HG02970 (cell line): ENCODE data around the gene KRTAP5-3.
"Not testable (repeated sequence)": the region's sequence is repeated elsewhere in the genome, so short reads cannot be mapped to it uniquely, and the experiment has no call there.

ENCODE experiments used
- ATAC-seq: cut with Tn5 transposase; IDR thresholded peaks from one replicate; pipeline ENCODE4 v1.9.1; 2021; ENCODE audit warnings: mild to moderate bottlenecking, moderate library complexity, moderate number of reproducible peaks; ENCODE audit not compliant: unreplicated experiment, low FRiP score

KRTAP5-3 gene

DNA sequence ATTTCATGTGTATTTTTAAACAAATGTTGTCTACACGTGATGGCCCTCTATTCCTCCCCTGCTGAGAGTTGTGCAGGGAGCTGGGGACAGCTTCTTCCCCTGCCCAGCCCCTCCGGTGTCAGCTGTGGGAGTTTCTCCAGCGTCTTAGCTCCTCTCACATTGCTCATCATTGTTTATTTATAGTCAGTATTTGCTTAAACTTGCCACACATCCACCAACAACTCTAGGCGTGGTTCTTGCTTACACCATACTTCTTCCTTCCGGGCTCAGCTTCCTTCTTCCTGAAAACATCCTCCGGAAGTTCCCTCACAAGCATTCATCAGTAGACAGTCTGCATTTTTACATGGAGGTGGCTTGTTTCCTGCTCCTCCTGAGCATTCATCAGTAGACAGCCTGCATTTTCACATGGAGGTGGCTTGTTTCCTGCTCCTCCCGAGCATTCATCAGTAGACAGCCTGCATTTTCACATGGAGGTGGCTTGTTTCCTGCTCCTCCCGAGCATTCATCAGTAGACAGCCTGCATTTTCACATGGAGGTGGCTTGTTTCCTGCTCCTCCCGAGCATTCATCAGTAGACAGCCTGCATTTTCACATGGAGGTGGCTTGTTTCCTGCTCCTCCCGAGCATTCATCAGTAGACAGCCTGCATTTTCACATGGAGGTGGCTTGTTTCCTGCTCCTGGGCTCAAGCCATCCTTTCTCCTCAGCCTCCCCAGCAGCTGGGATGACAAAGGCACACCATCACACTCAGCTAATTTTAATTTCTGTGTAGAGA lies 18.9 kb downstream of the KRTAP5-3 start:
- not testable (repeated sequence) for ATAC-seq

DNA sequence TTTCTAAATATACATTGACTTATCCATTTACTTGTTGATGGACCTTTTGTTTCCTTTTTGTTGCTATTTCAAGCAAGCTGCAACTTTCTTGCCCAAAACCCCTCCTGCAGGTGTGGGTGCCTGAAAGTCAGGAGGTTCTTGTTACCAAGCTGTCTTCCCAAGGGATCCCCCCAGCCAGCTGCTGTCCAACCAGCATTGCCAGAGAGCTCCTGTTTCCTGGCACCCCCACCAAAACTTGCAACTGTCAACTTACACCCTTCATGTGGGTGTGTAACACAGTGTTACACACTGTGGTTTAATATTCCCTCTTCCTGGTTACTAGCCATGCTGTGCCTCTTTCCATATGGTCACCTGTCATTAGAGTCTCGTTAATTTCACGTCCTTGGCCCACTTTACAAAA lies 21.6 kb downstream of the KRTAP5-3 start:
- ATAC-seq, result no peak

GRCh38 chr11:1584661-1585370 lies 23.4 kb downstream of the KRTAP5-3 start, which contains the start of gene KRTAP5-1:
Gene KRTAP5-1, minus strand, starts transcription at chr11:1585283. Its CDS starts 34 bp downstream, at chr11:1585249.
- not testable (repeated sequence) for ATAC-seq

DNA sequence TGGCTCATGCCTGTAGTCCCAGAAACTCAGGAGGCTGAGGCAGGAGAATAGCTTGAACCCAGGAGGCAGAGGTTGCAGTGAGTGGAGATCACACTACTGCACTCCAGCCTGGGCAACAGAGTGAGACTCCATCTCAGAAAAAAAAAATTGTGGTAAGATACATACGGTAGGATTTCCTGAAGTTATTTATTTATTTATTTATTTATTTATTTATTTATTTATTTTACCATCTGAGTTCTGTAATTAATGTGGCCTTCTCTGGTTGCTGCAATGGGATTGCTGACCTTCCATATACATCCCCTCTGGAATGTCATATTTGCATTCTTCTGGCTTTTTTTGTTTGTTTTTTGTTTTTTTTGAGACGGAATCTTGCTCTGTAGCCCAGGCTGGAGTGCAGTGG lies 25.4 kb downstream of the KRTAP5-3 start:
- not testable (repeated sequence) for ATAC-seq

DNA sequence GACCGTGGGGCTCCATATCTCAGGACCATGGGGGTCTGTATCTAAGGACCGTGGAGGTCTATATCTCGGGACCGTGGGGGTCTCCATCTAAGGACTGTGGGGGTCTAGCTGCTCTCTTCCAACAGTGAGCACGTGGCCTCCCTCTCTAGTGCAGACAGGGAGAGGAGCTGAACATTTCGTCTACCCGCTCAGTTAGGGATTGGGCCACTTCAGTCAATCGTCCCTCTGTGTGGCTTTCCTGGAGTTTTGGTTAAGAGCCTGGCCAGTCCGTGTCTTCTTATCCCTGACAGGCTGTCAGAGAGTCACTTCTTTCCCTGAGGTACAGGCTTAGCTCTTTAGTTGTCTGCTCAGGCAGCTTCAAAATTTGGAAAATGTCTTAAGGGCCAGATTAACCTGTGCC lies 26.3 kb downstream of the KRTAP5-3 start:
- no peak for ATAC-seq

DNA sequence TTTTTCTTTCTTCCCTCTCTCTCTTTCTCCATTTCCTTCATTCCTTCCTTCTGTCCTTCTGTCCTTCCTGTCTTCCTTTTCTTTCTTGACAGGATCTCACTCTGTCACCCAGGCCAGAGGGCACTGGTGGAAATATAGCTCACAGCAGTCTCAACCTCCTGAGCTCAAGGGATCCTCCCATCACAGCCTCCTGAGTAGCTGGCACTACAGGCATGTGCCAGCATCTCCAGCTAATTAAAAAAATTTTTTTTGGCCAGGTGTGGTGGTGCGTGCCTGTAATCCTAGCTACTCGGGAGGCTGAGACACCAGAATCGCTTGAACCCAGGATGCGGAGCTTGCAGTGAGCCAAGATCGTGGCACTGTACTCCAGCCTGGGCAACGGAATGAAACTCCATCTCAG lies 31.4 kb downstream of the KRTAP5-3 start:
- ATAC-seq, result no peak

GRCh38 chr11:1575756-1576155 lies 32.5 kb downstream of the KRTAP5-3 start:
- not testable (repeated sequence) for ATAC-seq

DNA sequence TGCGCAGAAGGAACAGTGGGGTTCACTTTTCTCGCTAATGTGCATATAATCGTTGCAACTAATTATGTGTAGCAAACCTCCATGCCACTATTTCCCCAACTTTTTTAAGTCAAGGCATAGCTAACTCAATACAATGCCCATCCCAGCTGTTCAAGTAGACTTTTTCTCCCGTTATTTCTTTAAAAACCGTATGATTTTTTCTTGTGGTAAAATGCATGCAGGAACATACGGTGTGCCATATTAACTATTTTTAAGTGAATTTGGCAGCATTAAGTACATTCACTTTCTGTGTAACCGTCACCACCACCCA lies 33.4 kb downstream of the KRTAP5-3 start:
- ATAC-seq, result no peak

DNA sequence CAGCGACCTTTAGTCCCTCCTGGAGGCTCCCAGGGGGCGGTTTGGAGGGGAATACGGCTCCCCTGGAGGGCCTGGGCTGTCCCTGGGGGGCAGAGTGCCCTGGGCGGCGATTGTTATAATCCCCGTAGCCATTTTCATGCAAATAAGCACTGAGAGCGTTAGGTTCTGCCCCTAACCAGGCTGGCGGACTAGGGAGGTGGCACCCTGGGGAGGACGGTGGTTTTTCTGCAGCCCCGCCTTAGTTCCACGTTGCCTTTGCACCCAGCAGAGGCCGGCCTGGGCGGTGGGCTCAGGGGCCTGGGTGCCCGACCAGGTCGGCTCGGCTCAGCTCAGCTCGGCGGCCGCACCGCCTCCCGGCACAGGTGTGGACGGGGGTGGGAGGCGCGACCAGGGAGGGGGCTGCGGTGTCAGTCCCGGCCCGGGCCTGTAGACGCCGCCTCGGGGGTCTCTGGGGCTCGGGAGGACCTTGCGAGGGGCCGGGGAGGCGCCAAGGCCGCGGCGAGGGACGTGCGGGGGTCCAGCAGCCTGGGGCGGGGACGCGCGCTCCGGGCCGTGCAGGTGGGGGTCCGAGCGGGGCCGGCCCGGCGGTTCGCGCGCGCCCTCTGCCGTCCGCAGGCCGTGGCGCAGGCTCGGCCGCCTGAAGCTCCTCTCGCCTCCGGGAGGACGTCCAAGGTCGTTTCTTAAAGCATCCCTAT lies 33.9 kb downstream of the KRTAP5-3 start:
- ATAC-seq, result no peak

GRCh38 chr11:1573903-1574237 lies 34.4 kb downstream of the KRTAP5-3 start:
- no peak for ATAC-seq

- ATAC-seq, result no peak
Observed at GRCh38 chr11:1573077-1573902, 35.0 kb downstream of the KRTAP5-3 start.

DNA sequence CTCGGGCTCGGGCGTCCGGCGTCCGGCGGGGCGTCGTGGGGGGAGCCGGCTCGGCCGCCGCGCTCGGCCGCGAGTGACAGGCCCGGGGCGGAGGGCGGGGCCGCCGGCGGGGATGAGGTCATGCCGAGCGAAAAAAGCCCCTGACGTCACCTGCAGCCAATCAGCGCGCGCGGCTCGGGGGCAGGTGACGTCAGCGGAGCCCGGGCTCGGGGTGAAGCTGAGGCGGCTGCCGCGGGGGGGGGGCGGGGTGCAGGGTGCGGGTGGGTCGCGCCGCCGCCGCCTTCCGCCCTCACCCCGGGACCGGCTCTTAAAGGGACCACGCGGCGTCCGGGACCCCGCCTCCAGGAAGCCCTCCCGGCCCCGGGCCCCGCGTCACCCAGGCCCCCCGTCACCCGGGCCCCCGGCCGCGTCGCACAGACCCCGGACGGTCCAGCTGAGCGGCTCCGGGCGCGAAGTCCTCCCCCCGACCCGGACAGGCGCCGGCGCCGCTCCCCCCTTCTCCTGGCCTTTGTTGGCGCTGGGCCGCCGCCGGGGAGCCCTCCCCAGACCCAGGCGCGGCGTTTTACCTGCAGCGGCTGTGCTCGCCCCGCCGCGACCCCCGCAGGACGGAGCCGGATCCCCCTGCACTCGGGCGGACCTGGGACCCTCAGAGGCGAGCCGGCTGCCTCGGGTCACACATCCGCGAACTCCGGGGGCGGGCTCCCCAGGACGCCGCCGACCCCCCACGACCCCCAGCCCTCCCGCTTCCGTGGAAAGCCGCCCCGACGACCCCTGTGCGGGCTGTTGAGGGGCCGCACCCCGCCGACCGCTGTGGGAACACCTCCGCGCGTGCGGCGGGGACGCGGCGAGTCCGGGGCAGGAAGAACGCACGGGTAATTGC lies 35.8 kb downstream of the KRTAP5-3 start, which contains the start of gene DUSP8:
Gene DUSP8, minus strand, starts transcription at position 75 of the 880 bp plus-strand sequence. CDS start 6,445 bp downstream, outside the sequence.
- ATAC-seq, result peak; percentile 51

- ATAC-seq, result peak; percentile 10
Observed at GRCh38 chr11:1571760-1572196, 36.5 kb downstream of the KRTAP5-3 start.

GRCh38 chr11:1570896-1571759 lies 37.1 kb downstream of the KRTAP5-3 start:
- no peak for ATAC-seq

DNA sequence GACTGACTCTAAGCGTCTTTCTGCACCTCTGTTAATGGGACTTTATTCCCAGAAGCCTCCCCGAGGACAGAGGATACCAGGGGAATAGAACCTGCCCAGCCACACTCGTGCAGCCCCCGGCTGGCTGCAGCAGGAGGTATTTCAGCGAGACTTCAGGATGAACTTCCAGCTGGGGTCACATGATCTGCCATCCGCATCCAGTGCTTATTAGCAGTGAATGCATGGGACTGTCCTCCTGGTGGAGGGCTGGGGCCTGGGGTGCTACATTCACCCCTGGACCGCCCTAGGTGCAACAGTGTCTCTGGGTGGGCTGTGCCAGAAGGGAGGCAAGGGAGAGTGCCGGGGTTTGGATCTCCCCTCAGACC lies 37.8 kb downstream of the KRTAP5-3 start:
- ATAC-seq, result no peak

GRCh38 chr11:1570001-1570453 lies 38.2 kb downstream of the KRTAP5-3 start:
- no peak for ATAC-seq

DNA sequence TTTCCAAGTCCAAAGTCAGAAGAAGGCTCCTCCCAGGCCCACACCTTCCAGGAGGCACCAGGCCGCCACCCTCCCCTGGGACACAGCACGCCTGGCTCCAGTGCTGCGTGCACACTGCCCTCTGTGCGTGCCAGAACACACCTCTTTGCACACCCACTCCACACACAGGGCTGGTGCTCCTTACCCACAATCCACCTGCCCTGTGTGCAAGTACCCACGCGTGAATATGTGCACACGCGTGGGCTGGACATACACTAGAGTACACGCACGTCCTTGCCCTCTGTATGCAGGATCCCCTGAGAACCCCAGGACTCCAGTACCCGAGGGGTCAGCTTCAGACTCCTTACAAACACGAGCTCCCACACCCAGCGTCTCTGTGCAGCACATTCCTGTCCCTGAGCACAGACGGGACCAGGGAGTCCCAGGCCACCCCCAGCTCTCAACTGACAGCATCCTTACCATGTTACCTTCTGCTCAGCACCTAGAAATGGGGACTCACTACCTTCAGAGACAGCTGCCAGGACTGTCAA lies 38.9 kb downstream of the KRTAP5-3 start:
- ATAC-seq, result no peak

- no peak for ATAC-seq
Observed at GRCh38 chr11:1568441-1568911, 39.8 kb downstream of the KRTAP5-3 start.
